Fibroblast of the aortic adventitia (primary cell): ENCODE data around the gene C10orf105. TPM values are rescaled to one million over a fixed set of nuclear protein-coding genes. Genes with fewer than 3 reads are reported as not detected.

Experiments
- DNase-seq: peaks from one replicate; pipeline ENCODE4 v3.0.0-alpha.2; 2010; ENCODE audit warnings: low read depth
- H3K4me3 ChIP-seq: 2 replicates; pipeline ENCODE4 v1.5.1; 2011; ENCODE audit warnings: low read depth, mild to moderate bottlenecking, control low read depth, low read length, moderate library complexity
- CTCF ChIP-seq: IDR thresholded peaks from 2 replicates; pipeline ENCODE4 v1.5.1; 2011; ENCODE audit warnings: mild to moderate bottlenecking, low read length, control low read depth, inconsistent platforms; ENCODE audit not compliant: insufficient read depth
- total RNA-seq: library from RNA; depleted of rRNA; stranded (reverse); fragments of >200 nt; gene quantifications from 2 replicates; pipeline ENCODE4 v1.2.3, GENCODE V29; 2012; ENCODE audit warnings: low replicate concordance

C10orf105 gene
- total RNA-seq, 1 donor = under 0.01 TPM

- no peak for TF ChIP-seq CTCF
- DNase-seq = peak; percentile 44
- no peak overlapping the region for H3K4me3 ChIP-seq
Observed at GRCh38 chr10:71693377-71693776, 26.2 kb downstream of the C10orf105 start.

- H3K4me3 ChIP-seq = no peak overlapping the region
- no peak for TF ChIP-seq CTCF
- DNase-seq = no peak
Observed at GRCh38 chr10:71692598-71693306, 26.8 kb downstream of the C10orf105 start.

GRCh38 chr10:71691405-71691804 is 28.2 kb downstream of the C10orf105 start:
- DNase-seq = no peak
- H3K4me3 ChIP-seq = no peak overlapping the region
- no peak for TF ChIP-seq CTCF

- H3K4me3 ChIP-seq = no peak overlapping the region
- DNase-seq = no peak
- TF ChIP-seq CTCF = no peak
Observed at GRCh38 chr10:71690094-71690720, 29.4 kb downstream of the C10orf105 start.

- H3K4me3 ChIP-seq = no peak overlapping the region
- TF ChIP-seq CTCF = no peak
- no peak for DNase-seq
Observed at GRCh38 chr10:71688256-71688655, 31.3 kb downstream of the C10orf105 start.

- TF ChIP-seq CTCF = no peak
- DNase-seq = no peak
Observed at GRCh38 chr10:71687480-71687879, 32.1 kb downstream of the C10orf105 start.

More at GRCh38 chr10:71687480-71687879, 32.1 kb downstream of the C10orf105 start:
- H3K4me3 ChIP-seq = no peak overlapping the region
